Measurements from ENCODE around the gene BCL2.

The BCL2 gene

DNA sequence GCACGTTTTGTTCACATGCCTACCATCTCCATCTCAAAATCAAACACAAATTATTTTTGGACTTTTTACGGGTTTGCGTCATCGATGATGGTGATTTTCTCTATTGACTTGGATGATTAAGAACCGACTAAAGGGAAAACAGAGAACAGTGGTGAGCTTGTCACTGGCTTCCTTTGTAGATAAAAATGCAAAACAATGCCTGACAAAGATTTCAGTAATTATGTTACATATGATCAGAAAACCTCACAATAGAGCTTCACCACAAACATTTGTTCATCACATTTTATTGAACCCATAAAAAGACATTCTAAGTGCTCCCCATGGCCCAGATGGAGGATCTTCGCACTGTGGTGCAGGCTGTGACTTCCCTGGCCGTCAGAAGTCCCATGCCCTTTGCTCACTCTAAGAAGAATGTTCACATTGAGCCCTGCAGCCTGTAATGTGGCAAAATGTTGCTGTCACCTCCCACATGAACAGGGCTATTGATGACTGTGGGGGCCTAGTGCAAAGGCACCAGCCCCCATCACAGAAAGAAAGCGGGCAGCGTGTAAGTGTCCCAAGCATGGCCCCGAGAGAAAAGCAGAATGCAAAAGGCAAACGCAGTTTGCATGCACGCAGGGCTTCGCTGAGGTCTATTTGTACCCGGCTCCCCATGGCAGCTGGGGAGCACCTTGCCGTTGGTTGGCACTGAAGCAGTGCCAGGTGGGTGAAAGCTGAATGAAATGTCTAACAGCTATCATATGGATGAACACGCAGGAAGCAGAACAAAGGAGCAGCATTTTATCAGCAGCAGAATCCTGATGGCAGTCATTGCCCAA lies 60.6 kb downstream of the BCL2 start:
- H3K4me1 ChIP-seq (ENCODE audit: control insufficient read depth, insufficient read depth, low read length) = no peaks in the 10 kb centered on the region
- WGBS (ENCODE audit: insufficient coverage, insufficient read length) = no CpG with 5 or more reads among the region's 16 CpGs
- H3K4me3 ChIP-seq (ENCODE audit: low read length) = no peak overlapping the region
- H3K27ac ChIP-seq (ENCODE audit: low read length) = no peak overlapping the region
- DNase-seq (ENCODE audit: low read depth, low spot score) = no peak
- H3K27me3 ChIP-seq (ENCODE audit: control insufficient read depth, insufficient read depth, low read length) = no peaks in the 10 kb centered on the region
- H3K9me3 ChIP-seq (ENCODE audit: control insufficient read depth, insufficient read depth, low read length) = no peaks in the 10 kb centered on the region
- H3K36me3 ChIP-seq (ENCODE audit: control insufficient read depth, insufficient read depth, low read length) = no peaks in the 10 kb centered on the region

DNA sequence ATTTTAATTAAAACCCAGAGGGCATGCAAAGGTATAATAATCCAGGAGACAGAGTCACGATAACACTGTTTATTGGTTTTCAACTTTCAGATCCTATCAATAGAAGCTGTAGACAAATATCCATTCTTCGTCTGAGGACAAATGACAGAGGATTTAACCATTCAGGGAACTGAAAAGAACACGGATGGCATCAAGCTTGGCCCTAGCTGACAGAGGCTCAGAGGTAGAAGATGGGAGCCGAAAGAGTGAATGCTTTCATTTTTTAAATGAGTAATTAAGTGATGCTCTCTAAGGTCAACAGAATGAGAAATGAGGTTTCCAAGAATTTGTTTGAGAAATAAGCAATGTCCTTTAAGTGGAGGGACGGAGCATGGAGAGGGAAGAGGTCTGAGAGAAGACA lies 62.1 kb downstream of the BCL2 start:
- Histone ChIP-seq H3K27ac (ENCODE audit: low read length) (no peak overlapping the region), H3K4me1 (ENCODE audit: control insufficient read depth, insufficient read depth, low read length) (no peaks in the 10 kb centered on the region), H3K9me3 (ENCODE audit: control insufficient read depth, insufficient read depth, low read length) (no peaks in the 10 kb centered on the region), H3K36me3 (ENCODE audit: control insufficient read depth, insufficient read depth, low read length) (no peaks in the 10 kb centered on the region), H3K4me3 (ENCODE audit: low read length) (no peak overlapping the region), H3K27me3 (ENCODE audit: control insufficient read depth, insufficient read depth, low read length) (no peaks in the 10 kb centered on the region)
- WGBS (ENCODE audit: insufficient coverage, insufficient read length) = no CpG with 5 or more reads among the region's 5 CpGs
- DNase-seq (ENCODE audit: low read depth, low spot score) = no peak

DNA sequence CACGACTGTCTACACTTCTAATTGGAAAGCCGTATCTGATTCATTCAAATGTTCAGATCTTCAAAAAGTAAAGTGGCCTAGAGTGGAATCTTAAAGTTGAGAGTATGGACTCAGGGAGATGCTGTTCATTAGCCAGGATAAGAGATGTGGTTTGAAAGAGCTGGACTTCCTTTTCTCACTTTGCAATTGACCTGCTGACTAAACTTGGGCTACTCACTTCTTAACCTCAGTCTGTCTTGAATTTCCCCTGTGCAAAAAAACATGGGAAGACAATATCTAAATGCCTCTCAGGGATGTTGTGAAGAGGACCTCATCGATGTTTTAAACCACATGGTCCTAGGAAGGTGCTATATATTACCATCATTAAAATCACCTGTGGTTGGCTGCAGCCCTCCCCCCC lies 64.1 kb downstream of the BCL2 start:
- DNase-seq (ENCODE audit: low read depth, low spot score) = no peak
- Histone ChIP-seq H3K4me1 (ENCODE audit: control insufficient read depth, insufficient read depth, low read length) (no peaks in the 10 kb centered on the region), H3K27me3 (ENCODE audit: control insufficient read depth, insufficient read depth, low read length) (no peaks in the 10 kb centered on the region), H3K27ac (ENCODE audit: low read length) (no peak overlapping the region), H3K4me3 (ENCODE audit: low read length) (no peak overlapping the region), H3K36me3 (ENCODE audit: control insufficient read depth, insufficient read depth, low read length) (no peaks in the 10 kb centered on the region), H3K9me3 (ENCODE audit: control insufficient read depth, insufficient read depth, low read length) (no peaks in the 10 kb centered on the region)
- WGBS (ENCODE audit: insufficient coverage, insufficient read length) = no CpG with 5 or more reads among the region's 3 CpGs

DNA sequence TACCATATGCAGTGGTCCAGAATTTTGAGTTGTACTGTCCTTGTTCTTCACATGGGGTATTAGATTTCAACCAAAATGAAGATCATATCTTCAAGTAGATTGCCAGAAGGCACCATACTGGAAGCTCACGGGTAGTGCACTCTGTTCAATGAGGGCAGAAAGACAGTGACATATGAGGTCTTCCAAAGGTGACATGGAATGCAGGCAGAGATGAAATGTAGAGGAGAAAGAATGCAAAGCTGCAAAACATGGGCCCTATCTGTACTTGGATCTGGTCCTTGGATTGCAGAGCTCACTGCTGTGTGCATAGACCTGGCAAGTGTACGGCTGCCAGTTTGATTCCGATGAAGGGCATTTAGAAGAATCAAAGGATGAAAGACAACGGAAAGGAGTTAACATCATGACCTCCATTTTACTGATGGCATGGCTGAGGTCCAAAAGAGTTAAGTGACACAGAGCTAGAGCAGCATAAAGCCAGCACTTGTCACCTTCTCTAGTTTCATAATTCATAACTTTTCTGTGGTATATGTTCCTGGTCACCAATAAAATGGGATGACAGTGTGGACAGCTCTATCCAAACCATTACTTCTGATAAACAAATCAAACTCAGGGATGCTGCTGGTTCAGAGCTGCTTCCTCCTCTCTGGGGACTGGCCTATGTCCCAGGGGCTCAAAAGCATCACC lies 64.7 kb downstream of the BCL2 start:
- no CpG with 5 or more reads among the region's 4 CpGs for WGBS (ENCODE audit: insufficient coverage, insufficient read length)

DNA sequence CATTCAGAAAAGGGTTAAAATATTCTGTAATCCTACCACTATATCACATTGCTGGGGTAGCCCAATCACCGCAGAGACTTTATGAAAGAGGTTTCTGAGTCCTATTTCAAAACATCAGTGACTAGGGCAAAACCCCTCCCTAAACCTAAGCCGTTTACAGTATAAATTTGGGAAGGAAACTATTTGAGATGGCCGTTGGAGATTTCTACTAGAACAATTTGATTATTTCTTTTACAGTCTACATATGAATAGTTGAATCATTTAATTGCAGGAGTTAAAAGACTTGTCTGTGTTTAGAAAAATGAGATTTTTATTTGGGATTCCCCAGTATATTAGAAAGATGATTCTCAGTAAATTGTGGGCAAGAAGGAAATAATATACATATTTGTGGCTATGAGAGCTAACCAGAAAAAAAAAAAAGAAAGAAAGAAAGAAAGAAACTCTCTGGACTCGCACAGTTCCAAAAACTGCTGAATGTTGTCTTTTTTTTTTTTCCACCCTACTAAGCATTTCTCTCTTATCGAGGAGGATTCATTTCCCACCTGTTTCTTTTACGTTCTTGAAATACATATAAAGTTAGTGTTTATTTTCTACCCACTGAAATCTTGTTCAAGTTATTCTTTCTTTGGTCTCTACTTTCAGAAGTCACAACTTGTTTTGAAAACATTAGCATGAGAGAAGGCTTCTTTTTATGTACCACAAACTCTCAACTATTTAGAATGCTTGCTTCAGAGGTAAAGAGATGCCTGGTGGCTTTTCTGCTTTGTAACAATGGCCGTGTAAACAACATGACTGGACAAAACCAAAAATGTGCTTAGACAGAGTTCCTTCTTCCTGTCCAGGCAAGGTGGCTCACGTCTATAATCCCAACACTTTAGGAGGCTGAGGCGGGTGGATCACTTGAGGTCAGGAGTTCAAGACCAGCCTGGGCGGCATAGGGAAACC lies 65.9 kb downstream of the BCL2 start:
- WGBS (ENCODE audit: insufficient coverage, insufficient read length) = no CpG with 5 or more reads among the region's 10 CpGs
- H3K27ac ChIP-seq (ENCODE audit: low read length) = no peak overlapping the region
- H3K36me3 ChIP-seq (ENCODE audit: control insufficient read depth, insufficient read depth, low read length) = no peaks in the 10 kb centered on the region
- DNase-seq (ENCODE audit: low read depth, low spot score) = no peak
- H3K9me3 ChIP-seq (ENCODE audit: control insufficient read depth, insufficient read depth, low read length) = no peaks in the 10 kb centered on the region
- no peaks in the 10 kb centered on the region for H3K4me1 ChIP-seq (ENCODE audit: control insufficient read depth, insufficient read depth, low read length)
- H3K27me3 ChIP-seq (ENCODE audit: control insufficient read depth, insufficient read depth, low read length) = no peaks in the 10 kb centered on the region
- no peak overlapping the region for H3K4me3 ChIP-seq (ENCODE audit: low read length)

More for the DNA sequence above, 64.7 kb downstream of the BCL2 start:
- H3K4me3 ChIP-seq (ENCODE audit: low read length) = no peak overlapping the region
- no peaks in the 10 kb centered on the region for H3K9me3 ChIP-seq (ENCODE audit: control insufficient read depth, insufficient read depth, low read length)
- H3K27ac ChIP-seq (ENCODE audit: low read length) = no peak overlapping the region
- H3K27me3 ChIP-seq (ENCODE audit: control insufficient read depth, insufficient read depth, low read length) = no peaks in the 10 kb centered on the region
- H3K36me3 ChIP-seq (ENCODE audit: control insufficient read depth, insufficient read depth, low read length) = no peaks in the 10 kb centered on the region
- no peaks in the 10 kb centered on the region for H3K4me1 ChIP-seq (ENCODE audit: control insufficient read depth, insufficient read depth, low read length)
- no peak for DNase-seq (ENCODE audit: low read depth, low spot score)

DNA sequence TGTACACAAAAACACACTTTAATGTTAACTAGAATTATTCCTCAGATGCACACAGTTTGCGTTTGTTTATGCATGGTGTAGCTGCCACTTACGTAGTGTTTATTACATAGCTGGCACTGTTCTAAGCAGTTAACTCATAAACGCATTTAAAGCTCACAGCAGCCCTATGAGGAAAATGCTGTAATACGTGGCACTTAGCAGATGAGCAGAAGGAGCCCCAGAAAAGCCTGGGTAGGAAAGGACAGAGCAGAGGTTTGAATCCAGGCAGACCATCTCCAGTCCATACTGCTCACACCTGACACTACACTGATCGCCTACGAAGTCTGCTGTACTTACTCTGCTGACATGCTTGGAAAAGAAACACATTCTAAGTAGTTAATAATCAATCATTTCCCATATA lies 66.6 kb downstream of the BCL2 start:
- H3K27ac ChIP-seq (ENCODE audit: low read length) = no peak overlapping the region

DNA sequence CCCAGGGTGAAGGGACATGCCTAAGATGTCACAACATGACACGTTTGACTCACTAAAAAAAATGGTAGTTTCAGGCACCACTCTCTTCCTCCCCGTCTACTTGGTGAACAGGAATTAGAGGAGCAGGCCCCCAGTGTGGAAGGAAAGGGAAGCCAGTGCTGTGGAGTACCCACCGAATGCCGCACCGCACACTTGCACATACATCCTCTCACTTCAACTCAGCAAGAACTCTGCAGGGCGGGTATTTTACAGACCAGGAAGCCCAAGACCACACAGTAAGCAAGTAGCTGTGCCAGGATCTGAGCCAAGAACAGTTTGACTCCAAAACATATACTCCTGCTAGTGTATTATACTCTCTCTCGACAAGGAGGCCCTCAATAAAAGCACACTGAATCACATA lies 69.8 kb downstream of the BCL2 start:
- H3K27me3 ChIP-seq (ENCODE audit: control insufficient read depth, insufficient read depth, low read length) = no peaks in the 10 kb centered on the region
- no peaks in the 10 kb centered on the region for H3K9me3 ChIP-seq (ENCODE audit: control insufficient read depth, insufficient read depth, low read length)
- H3K27ac ChIP-seq (ENCODE audit: low read length) = no peak overlapping the region
- WGBS (ENCODE audit: insufficient coverage, insufficient read length) = no CpG with 5 or more reads among the region's 7 CpGs
- no peak overlapping the region for H3K4me3 ChIP-seq (ENCODE audit: low read length)
- DNase-seq (ENCODE audit: low read depth, low spot score) = no peak
- H3K36me3 ChIP-seq (ENCODE audit: control insufficient read depth, insufficient read depth, low read length) = no peaks in the 10 kb centered on the region
- no peaks in the 10 kb centered on the region for H3K4me1 ChIP-seq (ENCODE audit: control insufficient read depth, insufficient read depth, low read length)

More for the DNA sequence above, 66.6 kb downstream of the BCL2 start:
- H3K4me1 ChIP-seq (ENCODE audit: control insufficient read depth, insufficient read depth, low read length) = no peaks in the 10 kb centered on the region
- no peaks in the 10 kb centered on the region for H3K36me3 ChIP-seq (ENCODE audit: control insufficient read depth, insufficient read depth, low read length)
- H3K4me3 ChIP-seq (ENCODE audit: low read length) = no peak overlapping the region
- H3K9me3 ChIP-seq (ENCODE audit: control insufficient read depth, insufficient read depth, low read length) = no peaks in the 10 kb centered on the region
- no peaks in the 10 kb centered on the region for H3K27me3 ChIP-seq (ENCODE audit: control insufficient read depth, insufficient read depth, low read length)
- DNase-seq (ENCODE audit: low read depth, low spot score) = no peak
- WGBS (ENCODE audit: insufficient coverage, insufficient read length) = no CpG with 5 or more reads among the region's 6 CpGs

DNA sequence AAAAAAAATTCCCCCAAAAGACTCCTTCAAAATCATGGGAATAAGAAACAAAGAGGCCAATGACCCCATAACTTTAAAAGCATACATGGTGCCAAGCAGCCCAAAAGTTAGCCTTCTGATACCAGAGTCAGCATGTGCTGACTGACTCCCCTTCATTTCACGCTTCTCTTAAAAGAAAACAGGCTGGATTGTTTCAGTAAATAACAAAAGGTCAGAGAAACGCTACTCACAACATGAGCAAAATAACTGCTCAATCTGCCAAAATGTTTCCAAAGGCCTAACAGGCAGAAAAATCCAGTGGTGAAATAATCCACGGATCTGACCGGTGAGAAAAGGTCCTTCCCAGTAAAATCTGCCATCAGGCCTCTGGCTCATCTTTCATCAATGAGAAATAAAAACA lies 71.6 kb downstream of the BCL2 start:
- Histone ChIP-seq H3K9me3 (ENCODE audit: control insufficient read depth, insufficient read depth, low read length) (no peaks in the 10 kb centered on the region), H3K27ac (ENCODE audit: low read length) (no peak overlapping the region), H3K27me3 (ENCODE audit: control insufficient read depth, insufficient read depth, low read length) (no peaks in the 10 kb centered on the region), H3K36me3 (ENCODE audit: control insufficient read depth, insufficient read depth, low read length) (no peaks in the 10 kb centered on the region), H3K4me3 (ENCODE audit: low read length) (no peak overlapping the region), H3K4me1 (ENCODE audit: control insufficient read depth, insufficient read depth, low read length) (no peaks in the 10 kb centered on the region)
- no CpG with 5 or more reads among the region's 4 CpGs for WGBS (ENCODE audit: insufficient coverage, insufficient read length)
- DNase-seq (ENCODE audit: low read depth, low spot score) = no peak

DNA sequence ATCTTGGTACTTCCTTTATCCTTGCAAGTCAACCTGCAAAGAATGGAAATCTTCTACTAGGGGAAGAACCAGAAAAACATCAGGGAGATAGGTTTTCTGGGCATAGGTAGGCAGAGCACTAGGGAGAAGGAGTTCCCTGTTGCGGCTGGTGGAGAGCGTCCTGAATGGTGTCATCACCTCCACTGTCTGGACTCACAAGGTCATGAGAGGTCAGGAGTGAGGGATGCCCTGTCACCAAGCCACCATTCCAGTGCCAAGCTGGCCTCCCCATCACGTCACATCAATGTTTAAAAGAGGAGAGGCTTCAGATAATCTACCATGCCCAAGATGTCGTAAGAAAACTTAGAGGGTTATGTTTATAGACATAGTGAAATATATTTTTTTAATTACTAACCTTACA lies 72.1 kb downstream of the BCL2 start:
- Histone ChIP-seq H3K27me3 (ENCODE audit: control insufficient read depth, insufficient read depth, low read length) (no peaks in the 10 kb centered on the region), H3K36me3 (ENCODE audit: control insufficient read depth, insufficient read depth, low read length) (no peaks in the 10 kb centered on the region), H3K27ac (ENCODE audit: low read length) (no peak overlapping the region), H3K4me1 (ENCODE audit: control insufficient read depth, insufficient read depth, low read length) (no peaks in the 10 kb centered on the region), H3K9me3 (ENCODE audit: control insufficient read depth, insufficient read depth, low read length) (no peaks in the 10 kb centered on the region), H3K4me3 (ENCODE audit: low read length) (no peak overlapping the region)
- WGBS (ENCODE audit: insufficient coverage, insufficient read length) = no CpG with 5 or more reads among the region's 4 CpGs
- DNase-seq (ENCODE audit: low read depth, low spot score) = no peak

DNA sequence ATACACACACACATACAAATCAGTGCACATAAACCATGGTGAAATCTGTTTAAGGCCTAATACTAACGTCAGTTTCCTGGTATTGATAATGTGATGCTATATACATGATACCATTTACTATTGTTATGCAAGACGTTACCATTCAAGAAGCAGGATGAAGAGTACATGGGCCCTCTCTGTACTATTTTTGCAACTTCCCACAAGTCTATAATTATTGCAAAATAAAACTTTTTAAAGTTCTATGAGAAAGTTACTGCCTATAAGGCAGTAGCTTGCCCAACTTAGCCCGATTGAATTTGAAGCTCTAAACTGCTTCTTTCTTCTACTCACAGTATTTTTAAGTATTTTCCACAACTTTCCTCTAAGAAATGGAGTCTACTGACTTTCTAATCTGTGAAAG lies 74.0 kb downstream of the BCL2 start:
- no peak overlapping the region for H3K27ac ChIP-seq (ENCODE audit: low read length)
- H3K9me3 ChIP-seq (ENCODE audit: control insufficient read depth, insufficient read depth, low read length) = no peaks in the 10 kb centered on the region
- WGBS (ENCODE audit: insufficient coverage, insufficient read length) = no CpG with 5 or more reads among the region's 3 CpGs
- no peaks in the 10 kb centered on the region for H3K27me3 ChIP-seq (ENCODE audit: control insufficient read depth, insufficient read depth, low read length)
- no peaks in the 10 kb centered on the region for H3K36me3 ChIP-seq (ENCODE audit: control insufficient read depth, insufficient read depth, low read length)
- no peak for DNase-seq (ENCODE audit: low read depth, low spot score)
- no peak overlapping the region for H3K4me3 ChIP-seq (ENCODE audit: low read length)
- H3K4me1 ChIP-seq (ENCODE audit: control insufficient read depth, insufficient read depth, low read length) = no peaks in the 10 kb centered on the region
